CD14-positive monocyte (primary cell): ENCODE data around the gene UBAC1. TPM values are rescaled to one million over a fixed set of nuclear protein-coding genes. Genes with fewer than 3 reads are reported as not detected.

Experiments
- DNase-seq, 3 donors: peaks; one replicate each; pipeline ENCODE4 v3.0.0-alpha.2; 2011 to 2022
- H2AFZ ChIP-seq: 2 replicates; pipeline ENCODE4 v1.6.0; 2012; ENCODE audit warnings: mild to moderate bottlenecking, low read depth, low read length, inconsistent platforms; ENCODE audit not compliant: insufficient read depth, poor library complexity, severe bottlenecking
- H3K27ac ChIP-seq, 2 donors: 1 replicate in 1 of 2; 2 replicates in 1 of 2; pipeline ENCODE4 v1.5.1; 2012 to 2013; ENCODE audit warnings: low read length in 2 of 2, control low read depth in 1 of 2, inconsistent platforms in 1 of 2, low read depth in 1 of 2, mild to moderate bottlenecking in 1 of 2
- H3K27me3 ChIP-seq, 2 donors: one replicate each; pipeline versions ENCODE4 v1.6.0 to v1.6.1; 2011 to 2013; ENCODE audit warnings: low read length in 2 of 2; ENCODE audit not compliant: control insufficient read depth in 2 of 2, insufficient read depth in 2 of 2
- H3K36me3 ChIP-seq, 2 donors: replicated peaks in 1 of 2; 1 replicate in 1 of 2; 2 replicates in 1 of 2; pipeline versions ENCODE4 v1.5.1 to v1.6.1; 2012 to 2013; ENCODE audit warnings: low read length in 2 of 2, control low read depth in 1 of 2, inconsistent platforms in 1 of 2, mild to moderate bottlenecking in 1 of 2; ENCODE audit not compliant: insufficient read depth in 2 of 2, control insufficient read depth in 1 of 2
- H3K4me1 ChIP-seq, 2 donors: 1 replicate in 1 of 2; 2 replicates in 1 of 2; pipeline versions ENCODE4 v1.5.1 to v1.6.1; 2012 to 2013; ENCODE audit warnings: low read length in 2 of 2, control low read depth in 1 of 2, inconsistent platforms in 1 of 2, mild to moderate bottlenecking in 1 of 2, moderate library complexity in 1 of 2; ENCODE audit not compliant: insufficient read depth in 2 of 2, control insufficient read depth in 1 of 2
- H3K4me2 ChIP-seq: replicated peaks from 2 replicates; pipeline ENCODE3; 2012; ENCODE audit warnings: low read length, moderate library complexity, mild to moderate bottlenecking; ENCODE audit not compliant: poor library complexity, severe bottlenecking; ENCODE audit errors: extremely low read depth
- H3K4me3 ChIP-seq, 3 experiments: fragments of 200-600 bp in 1 of 3; sonication (generic) in 1 of 3; replicated peaks in 1 of 3; 1 replicate in 2 of 3; 2 replicates in 1 of 3; pipeline ENCODE4 v1.5.1; 2011 to 2013; ENCODE audit warnings: low read length in 3 of 3, mild to moderate bottlenecking in 3 of 3, control low read depth in 2 of 3, low read depth in 2 of 3, inconsistent platforms in 1 of 3, moderate library complexity in 1 of 3
- H3K79me2 ChIP-seq: 2 replicates; pipeline ENCODE4 v1.6.0; 2012; ENCODE audit warnings: mild to moderate bottlenecking, control low read depth, inconsistent platforms, low read length, moderate library complexity; ENCODE audit not compliant: insufficient read depth
- H3K9ac ChIP-seq: 2 replicates; pipeline ENCODE4 v1.6.0; 2017; ENCODE audit warnings: low read length, mild to moderate bottlenecking; ENCODE audit not compliant: insufficient read depth, poor library complexity, severe bottlenecking
- H3K9me3 ChIP-seq, 2 donors: replicated peaks in 1 of 2; 1 replicate in 1 of 2; 2 replicates in 1 of 2; pipeline versions ENCODE4 v1.5.1 to v1.6.1; 2012 to 2013; ENCODE audit warnings: low read length in 2 of 2, control low read depth in 1 of 2; ENCODE audit not compliant: control insufficient read depth in 1 of 2, insufficient read depth in 1 of 2
- H4K20me1 ChIP-seq: 2 replicates; pipeline ENCODE4 v1.6.0; 2012; ENCODE audit warnings: mild to moderate bottlenecking, low read length, control low read depth, moderate library complexity; ENCODE audit not compliant: insufficient read depth
- H3K27ac Mint-ChIP-seq, 7 donors: one replicate each; pipeline ENCODE4 v1.8.0; 2020; ENCODE audit warnings: mild to moderate bottlenecking in 7 of 7, mixed read lengths in 7 of 7, moderate library complexity in 6 of 7, inconsistent platforms in 2 of 7
- H3K27me3 Mint-ChIP-seq, 3 donors: one replicate each; pipeline ENCODE4 v1.8.0; 2021 to 2022; ENCODE audit warnings: low read depth in 3 of 3, mild to moderate bottlenecking in 3 of 3, mixed read lengths in 3 of 3, moderate library complexity in 3 of 3, inconsistent platforms in 1 of 3
- H3K36me3 Mint-ChIP-seq, 2 donors: one replicate each; pipeline ENCODE4 v1.8.0; 2020; ENCODE audit warnings: mixed read lengths in 2 of 2, inconsistent platforms in 1 of 2, mild to moderate bottlenecking in 1 of 2
- H3K4me1 Mint-ChIP-seq: one replicate; pipeline ENCODE4 v1.8.0; 2020; ENCODE audit warnings: mild to moderate bottlenecking, mixed read lengths
- H3K4me3 Mint-ChIP-seq, 2 donors: one replicate each; pipeline ENCODE4 v1.8.0; 2020; ENCODE audit warnings: mild to moderate bottlenecking in 2 of 2, mixed read lengths in 2 of 2, moderate library complexity in 1 of 2
- H3K9me3 Mint-ChIP-seq, 7 donors: one replicate each; pipeline ENCODE4 v1.8.0; 2020 to 2022; ENCODE audit warnings: mixed read lengths in 7 of 7, mild to moderate bottlenecking in 6 of 7, moderate library complexity in 6 of 7, inconsistent platforms in 2 of 7
- WGBS: methylation state at CpG from one replicate; pipeline ENCODE4 v1.1.5; 2013; ENCODE audit warnings: missing lambda C conversion rate; ENCODE audit not compliant: insufficient coverage; 5-methylcytosine and 5-hydroxymethylcytosine counted together
- intact Hi-C, 2 donors: fragments of 100-400 bp; cut with micrococcal nuclease; formaldehyde crosslinking; loops; one replicate each; pipeline versions ENCODE4 v1.15.0 to v1.15.1; 2023
- polyA plus RNA-seq, 3 donors: library from polyadenylated mRNA; depleted of rRNA in 1 of 3; unstranded in 2 of 3; stranded (reverse) in 1 of 3; fragments of 300-500 nt in 2 of 3; fragments of >200 nt in 1 of 3; fragmentation: Illumina TruSeq in 2 of 3; gene quantifications; 1 replicate in 2 of 3; 2 replicates in 1 of 3; pipeline ENCODE4 v1.2.3, GENCODE V29; 2012 to 2021
- TF ChIP-seq, protein P1 (sequence below): fragments of 200-600 bp; IDR thresholded peaks from one replicate; pipeline ENCODE4 v1.8.0; 2022; ENCODE audit warnings: antibody characterized with exemption, mild to moderate bottlenecking

UBAC1 gene
- polyA plus RNA-seq, 3 donors: 35.8 to 63.1 (median 52.5) TPM

DNA sequence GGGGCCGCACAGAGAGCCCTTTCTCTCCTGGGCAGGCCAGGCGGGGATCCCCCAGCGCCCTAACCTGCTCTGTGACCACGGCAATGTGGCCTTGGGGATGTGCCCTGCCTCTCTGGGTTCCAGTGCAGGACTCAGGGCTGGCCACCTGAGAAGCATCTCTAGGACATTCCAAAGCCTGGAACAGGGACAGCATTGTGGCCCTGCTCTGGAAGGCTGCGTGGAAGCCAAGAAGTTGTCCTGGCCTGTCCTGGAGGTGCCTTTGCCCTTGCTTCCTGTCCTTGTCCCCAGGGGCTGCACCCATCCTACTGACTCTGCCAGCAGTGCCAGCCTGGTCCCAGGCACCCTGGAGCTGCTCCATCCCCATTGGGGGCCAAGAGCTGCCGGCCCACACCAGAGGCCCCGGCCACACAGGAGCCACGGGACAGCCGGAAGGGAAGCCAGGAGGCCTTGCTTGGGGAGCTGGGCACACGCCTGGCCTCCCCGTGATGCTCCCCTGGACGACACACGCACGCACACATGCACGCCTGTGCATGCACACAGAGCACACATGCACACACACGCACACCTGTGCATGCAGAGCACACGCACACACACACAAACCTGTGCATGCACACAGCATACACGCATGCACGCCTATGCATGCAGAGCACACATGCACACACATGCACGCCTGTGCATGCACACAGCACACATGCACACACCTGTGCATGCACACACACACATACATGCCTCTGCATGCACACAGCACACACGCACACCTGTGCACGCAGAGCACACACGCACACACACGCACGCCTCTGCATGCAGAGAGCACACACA lies 33.8 kb downstream of the UBAC1 start:
- Histone ChIP-seq H2AFZ (no peak overlapping the region), H3K9ac (peak overlapping the region; percentile 62), H3K27me3 (no peaks in the 10 kb centered on the region), H3K4me2 (peak overlapping the region; percentile 62), H3K4me3 (peak overlapping the region in 1 of 3 experiments; percentile 32), H3K36me3 (peaks cover 21 to 39% of the 10 kb centered on the region in 2 donors), H3K27ac (peak overlapping the region; percentile 57 to 89), H3K79me2 (no peaks in the 10 kb centered on the region), H3K9me3 (no peaks in the 10 kb centered on the region), H4K20me1 (peaks cover 45% of the 10 kb centered on the region), H3K4me1 (peaks cover 15 to 18% of the 10 kb centered on the region in 2 donors)
- DNase-seq: no peak
- intact Hi-C loops: no loop called here
- Mint-ChIP-seq H3K4me3 (no peak overlapping the region), H3K4me1 (peaks cover 16% of the 10 kb centered on the region), H3K27me3 (no peaks in the 10 kb centered on the region), H3K9me3 (peaks cover 0 to 3% (median 0%) of the 10 kb centered on the region in 7 donors), H3K36me3 (peaks cover 28 to 63% of the 10 kb centered on the region in 2 donors), H3K27ac (peak overlapping the region; percentile 67 to 89 (median 76))
- 88% methylated on average over 20 of the region's 25 CpGs for WGBS
- TF ChIP-seq, protein P1, sequence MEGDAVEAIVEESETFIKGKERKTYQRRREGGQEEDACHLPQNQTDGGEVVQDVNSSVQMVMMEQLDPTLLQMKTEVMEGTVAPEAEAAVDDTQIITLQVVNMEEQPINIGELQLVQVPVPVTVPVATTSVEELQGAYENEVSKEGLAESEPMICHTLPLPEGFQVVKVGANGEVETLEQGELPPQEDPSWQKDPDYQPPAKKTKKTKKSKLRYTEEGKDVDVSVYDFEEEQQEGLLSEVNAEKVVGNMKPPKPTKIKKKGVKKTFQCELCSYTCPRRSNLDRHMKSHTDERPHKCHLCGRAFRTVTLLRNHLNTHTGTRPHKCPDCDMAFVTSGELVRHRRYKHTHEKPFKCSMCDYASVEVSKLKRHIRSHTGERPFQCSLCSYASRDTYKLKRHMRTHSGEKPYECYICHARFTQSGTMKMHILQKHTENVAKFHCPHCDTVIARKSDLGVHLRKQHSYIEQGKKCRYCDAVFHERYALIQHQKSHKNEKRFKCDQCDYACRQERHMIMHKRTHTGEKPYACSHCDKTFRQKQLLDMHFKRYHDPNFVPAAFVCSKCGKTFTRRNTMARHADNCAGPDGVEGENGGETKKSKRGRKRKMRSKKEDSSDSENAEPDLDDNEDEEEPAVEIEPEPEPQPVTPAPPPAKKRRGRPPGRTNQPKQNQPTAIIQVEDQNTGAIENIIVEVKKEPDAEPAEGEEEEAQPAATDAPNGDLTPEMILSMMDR: no peak

DNA sequence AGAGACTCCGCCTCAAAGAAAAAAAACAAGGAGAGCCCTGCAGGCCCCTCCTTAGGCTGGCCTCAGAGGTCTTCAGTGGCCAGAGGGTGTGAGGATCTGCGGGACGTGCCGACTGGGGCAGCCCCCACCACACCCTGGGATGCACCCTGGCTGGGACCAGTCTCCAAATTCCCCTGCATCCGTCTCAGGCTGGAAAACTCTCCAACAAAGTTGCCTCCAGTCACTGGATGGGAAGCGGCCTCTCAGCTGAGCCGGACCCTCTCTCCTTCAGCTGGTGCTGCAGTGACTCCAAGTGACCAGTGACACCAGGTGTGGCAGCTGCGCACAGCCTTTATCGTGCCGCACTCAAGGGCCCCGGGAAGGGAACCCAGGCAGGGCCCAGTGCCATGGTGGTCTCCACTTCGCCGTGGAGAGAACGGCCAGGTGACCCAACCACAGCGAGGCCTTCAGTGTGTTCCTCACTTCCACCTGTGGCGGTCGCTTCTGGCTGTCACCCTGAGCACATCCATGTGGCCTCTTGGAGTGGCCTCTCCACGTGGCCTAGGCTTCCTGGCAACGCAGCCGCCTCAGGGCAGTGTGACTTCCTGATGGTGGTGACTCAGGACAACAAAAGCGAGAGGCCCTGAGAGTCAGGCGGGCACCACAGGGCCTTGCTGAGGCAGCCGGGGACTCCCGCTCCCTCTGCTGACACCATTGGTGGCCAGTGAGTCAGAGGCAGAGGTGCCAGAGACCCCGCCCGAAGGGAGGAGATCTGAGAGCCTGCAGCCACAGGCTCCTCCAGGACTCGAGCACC lies 34.6 kb downstream of the UBAC1 start:
- no peaks in the 10 kb centered on the region for H3K27me3 ChIP-seq
- Mint-ChIP-seq H3K9me3 (peaks cover 0 to 3% (median 0%) of the 10 kb centered on the region in 7 donors), H3K4me1 (peaks cover 16% of the 10 kb centered on the region), H3K27me3 (no peaks in the 10 kb centered on the region), H3K27ac (peak overlapping the region; percentile 71 to 89 (median 78)), H3K36me3 (peaks cover 21 to 57% of the 10 kb centered on the region in 2 donors), H3K4me3 (no peak overlapping the region)
- H3K4me1 ChIP-seq: peaks cover 15 to 18% of the 10 kb centered on the region in 2 donors
- H2AFZ ChIP-seq: no peak overlapping the region
- no peaks in the 10 kb centered on the region for H3K79me2 ChIP-seq
- H3K4me2 ChIP-seq: peak overlapping the region; percentile 62
- no peaks in the 10 kb centered on the region for H3K9me3 ChIP-seq
- peak overlapping the region; percentile 57 to 89 for H3K27ac ChIP-seq
- H4K20me1 ChIP-seq: peaks cover 45% of the 10 kb centered on the region
- peak; percentile 92 to 98 (median 94) for DNase-seq
- H3K36me3 ChIP-seq: peaks cover 15 to 31% of the 10 kb centered on the region in 2 donors
- peak overlapping the region in 1 of 3 experiments; percentile 32 for H3K4me3 ChIP-seq
- TF ChIP-seq, protein P1: no peak
- 32% methylated on average over 24 of the region's 27 CpGs for WGBS
- peak overlapping the region; percentile 62 for H3K9ac ChIP-seq
- intact Hi-C loops: no loop called here
